ENCODE results near the gene FOXJ1.

DNA sequence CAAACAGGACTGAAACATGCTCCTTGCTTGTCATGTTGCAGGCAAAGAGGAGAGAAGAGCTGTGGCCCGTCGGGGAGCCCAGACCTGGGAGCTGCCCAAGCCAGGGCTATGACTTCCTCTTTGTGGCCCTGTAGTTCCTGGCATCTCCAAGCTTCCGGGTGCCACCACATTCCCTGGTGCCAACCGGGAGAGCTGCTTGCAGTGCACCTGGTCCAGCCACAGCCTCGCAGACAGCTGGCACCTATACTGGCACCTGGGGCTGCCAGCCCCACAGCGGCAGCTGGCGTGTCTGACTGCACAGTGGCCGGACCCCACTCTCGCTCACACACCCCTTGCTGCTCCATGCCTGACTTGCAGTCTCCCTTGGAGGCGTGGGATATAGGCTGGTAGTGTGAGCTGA is 37.1 kb upstream of the FOXJ1 start:
- TF ChIP-seq, protein P1, sequence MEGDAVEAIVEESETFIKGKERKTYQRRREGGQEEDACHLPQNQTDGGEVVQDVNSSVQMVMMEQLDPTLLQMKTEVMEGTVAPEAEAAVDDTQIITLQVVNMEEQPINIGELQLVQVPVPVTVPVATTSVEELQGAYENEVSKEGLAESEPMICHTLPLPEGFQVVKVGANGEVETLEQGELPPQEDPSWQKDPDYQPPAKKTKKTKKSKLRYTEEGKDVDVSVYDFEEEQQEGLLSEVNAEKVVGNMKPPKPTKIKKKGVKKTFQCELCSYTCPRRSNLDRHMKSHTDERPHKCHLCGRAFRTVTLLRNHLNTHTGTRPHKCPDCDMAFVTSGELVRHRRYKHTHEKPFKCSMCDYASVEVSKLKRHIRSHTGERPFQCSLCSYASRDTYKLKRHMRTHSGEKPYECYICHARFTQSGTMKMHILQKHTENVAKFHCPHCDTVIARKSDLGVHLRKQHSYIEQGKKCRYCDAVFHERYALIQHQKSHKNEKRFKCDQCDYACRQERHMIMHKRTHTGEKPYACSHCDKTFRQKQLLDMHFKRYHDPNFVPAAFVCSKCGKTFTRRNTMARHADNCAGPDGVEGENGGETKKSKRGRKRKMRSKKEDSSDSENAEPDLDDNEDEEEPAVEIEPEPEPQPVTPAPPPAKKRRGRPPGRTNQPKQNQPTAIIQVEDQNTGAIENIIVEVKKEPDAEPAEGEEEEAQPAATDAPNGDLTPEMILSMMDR (IDR thresholded peaks at IDR 0.05): no peak
- TF ChIP-seq POLR2A (IDR thresholded peaks at IDR 0.05): no peak

All from testis (tissue), 2 donors.